Stimulated activated CD4-positive, alpha-beta T cell treated with anti-CD3 and anti-CD28 coated beads, Interleukin-1b, Interleukin-23, amount 100 ng/mL, for 1 hour (primary cell): Measurements from ENCODE around the gene ADNP.

Experiments
- DNase-seq, 2 donors: peaks; one replicate each; pipeline ENCODE4 v3.0.0-alpha.2; 2020; ENCODE audit warnings: low read depth in 2 of 2

ADNP gene

GRCh38 chr20:50874111-50874757 lies 57.0 kb downstream of the ADNP start:
- no peak for DNase-seq

- no peak for DNase-seq
Observed at GRCh38 chr20:50873585-50873984, 57.7 kb downstream of the ADNP start.

- no peak for DNase-seq
Observed at GRCh38 chr20:50872560-50873425, 58.4 kb downstream of the ADNP start.

- DNase-seq = no peak
Observed at GRCh38 chr20:50870561-50871161, 60.6 kb downstream of the ADNP start.

GRCh38 chr20:50868509-50869495 lies 62.4 kb downstream of the ADNP start:
- no peak for DNase-seq

- DNase-seq = no peak
Observed at GRCh38 chr20:50867805-50868204, 63.4 kb downstream of the ADNP start.

GRCh38 chr20:50866831-50867230 lies 64.4 kb downstream of the ADNP start:
- no peak for DNase-seq

GRCh38 chr20:50866036-50866685 lies 65.1 kb downstream of the ADNP start:
- no peak for DNase-seq

GRCh38 chr20:50865591-50865990 lies 65.6 kb downstream of the ADNP start:
- DNase-seq = no peak

- DNase-seq = no peak
Observed at GRCh38 chr20:50865114-50865513, 66.1 kb downstream of the ADNP start.

- DNase-seq = no peak
Observed at GRCh38 chr20:50862546-50862945, 68.7 kb downstream of the ADNP start.

GRCh38 chr20:50861012-50861411 lies 70.2 kb downstream of the ADNP start:
- no peak for DNase-seq

GRCh38 chr20:50859161-50859560 lies 72.1 kb downstream of the ADNP start:
- DNase-seq = no peak

GRCh38 chr20:50858525-50858924 lies 72.7 kb downstream of the ADNP start:
- no peak for DNase-seq

- DNase-seq = no peak
Observed at GRCh38 chr20:50857348-50857747, 73.9 kb downstream of the ADNP start.

- DNase-seq = no peak
Observed at GRCh38 chr20:50856475-50857041, 74.7 kb downstream of the ADNP start.

GRCh38 chr20:50855498-50856474 lies 75.5 kb downstream of the ADNP start:
- no peak for DNase-seq

- DNase-seq = no peak
Observed at GRCh38 chr20:50854506-50855249, 76.6 kb downstream of the ADNP start.

GRCh38 chr20:50852085-50852484 lies 79.2 kb downstream of the ADNP start:
- DNase-seq = no peak
